Right lobe of liver (tissue), 6 donors: ENCODE measurements around the gene LDLRAD3. TPM values are rescaled to one million over a fixed set of nuclear protein-coding genes. Genes with fewer than 3 reads are reported as not detected.

Source experiments
- ATAC-seq, 4 donors: fragments of 200-7000 bp; cut with Tn5 transposase; one replicate each; pipeline ENCODE4 v1.9.1; 2020; ENCODE audit warnings: mild to moderate bottlenecking in 4 of 4, moderate library complexity in 4 of 4
- DNase-seq, 3 donors: peaks; one replicate each; pipeline ENCODE4 v3.0.0-alpha.2; 2020
- H3K27ac ChIP-seq, 3 donors: fragments of 200-600 bp; one replicate each; pipeline ENCODE4 v1.8.0; 2022
- H3K27me3 ChIP-seq, 2 donors: fragments of 200-600 bp; one replicate each; pipeline ENCODE4 v1.8.0; 2022
- H3K36me3 ChIP-seq, 4 donors: fragments of 200-600 bp; sonication (generic) in 1 of 4; one replicate each; pipeline versions ENCODE4 v1.5.1 to v1.8.0; 2017 to 2022; ENCODE audit warnings: control low read depth in 1 of 4
- H3K4me1 ChIP-seq, 4 donors: fragments of 200-600 bp; sonication (generic) in 1 of 4; one replicate each; pipeline versions ENCODE4 v1.5.1 to v1.8.0; 2017 to 2022; ENCODE audit warnings: control low read depth in 1 of 4
- H3K4me3 ChIP-seq, 3 donors: fragments of 200-600 bp; one replicate each; pipeline ENCODE4 v1.8.0; 2022
- H3K9me3 ChIP-seq, 4 donors: fragments of 200-600 bp; sonication (generic) in 1 of 4; one replicate each; pipeline versions ENCODE4 v1.5.1 to v1.8.0; 2017 to 2022; ENCODE audit warnings: control low read depth in 1 of 4
- POLR2A ChIP-seq: fragments of 450-650 bp; IDR thresholded peaks from one replicate; pipeline ENCODE4 v1.6.1; 2017; ENCODE audit warnings: antibody characterized with exemption, mild to moderate bottlenecking
- WGBS: methylation state at CpG from one replicate; pipeline ENCODE4 v1.1.6; 2018; ENCODE audit warnings: low coverage, low lambda C conversion rate; ENCODE audit not compliant: insufficient coverage; ENCODE audit errors: missing lambda C conversion rate; 5-methylcytosine and 5-hydroxymethylcytosine counted together
- intact Hi-C, 2 donors: fragments of 100-400 bp; cut with DNase I; formaldehyde crosslinking; loops; one replicate each; pipeline versions ENCODE4 v1.11.2 to v1.14.1; 2022
- total RNA-seq, 6 experiments: library from RNA; depleted of rRNA in 2 of 6; stranded (reverse); fragments of >200 nt in 2 of 6; fragmentation: NEBNext Ultra II Directional in 3 of 6; extraction: Animal tissue kit (Norgen Biotek cat#: 25700) in 3 of 6; gene quantifications; one replicate each; pipeline versions ENCODE4 v1.1.0 to v1.2.4, GENCODE V29; 2016 to 2023
- TF ChIP-seq, protein P1 (sequence below), 4 donors: fragments of 200-600 bp in 3 of 4; fragments of 450-650 bp in 1 of 4; IDR thresholded peaks; one replicate each; pipeline versions ENCODE4 v1.5.1 to v1.8.0; 2016 to 2022; ENCODE audit warnings: antibody characterized with exemption in 4 of 4, mild to moderate bottlenecking in 2 of 4
- donor health status: DM: no; HTN: yes; CAD: no.
- donor health status: DM: no; HTN: no; CAD: no.
- donor health status: DM: no; HTN: no; CAD: no.
- donor health status: DM: no; HTN: yes; CAD: no.
- donor health status: DM: no; HTN: yes; CAD: no.

The LDLRAD3 gene
- total RNA-seq, 6 experiments from 2014 or later: 0.62 to 3.3 (median 2.7) TPM

DNA sequence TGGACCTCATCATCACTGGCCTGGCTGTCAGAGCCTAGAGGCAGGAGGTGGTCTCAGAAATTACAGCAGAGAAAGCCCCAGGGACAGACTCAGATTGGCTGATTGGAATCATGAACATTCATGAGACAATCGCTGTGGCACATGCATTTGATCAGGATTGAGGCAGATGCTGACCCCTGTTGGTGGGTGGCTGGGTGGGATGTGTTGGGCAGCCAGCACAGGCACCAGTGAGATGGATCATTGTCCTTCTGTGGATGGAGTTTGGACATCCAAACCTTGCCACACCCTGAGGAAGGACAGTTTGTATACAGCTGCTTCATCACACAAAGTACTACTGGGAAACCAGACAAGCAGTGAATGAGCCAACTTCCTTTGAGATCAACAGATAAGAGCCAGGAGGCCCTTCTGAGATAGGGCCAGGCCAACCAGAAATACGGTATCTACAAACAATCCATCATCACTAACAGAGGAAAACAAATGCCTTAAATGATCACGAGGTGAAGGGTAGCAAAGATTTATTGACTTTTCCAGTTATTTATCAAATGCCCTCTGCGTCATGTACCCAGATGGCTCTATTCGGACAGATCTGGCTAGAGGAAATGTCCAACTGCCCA is 328.0 kb downstream of the LDLRAD3 start:
- peaks cover 0 to 22% (median 17%) of the 10 kb centered on the region in 4 donors for H3K36me3 ChIP-seq
- H3K9me3 ChIP-seq: no peaks in the 10 kb centered on the region
- WGBS: 78% methylated on average over 4 of the region's 5 CpGs
- no peak for TF ChIP-seq POLR2A
- TF ChIP-seq, protein P1, sequence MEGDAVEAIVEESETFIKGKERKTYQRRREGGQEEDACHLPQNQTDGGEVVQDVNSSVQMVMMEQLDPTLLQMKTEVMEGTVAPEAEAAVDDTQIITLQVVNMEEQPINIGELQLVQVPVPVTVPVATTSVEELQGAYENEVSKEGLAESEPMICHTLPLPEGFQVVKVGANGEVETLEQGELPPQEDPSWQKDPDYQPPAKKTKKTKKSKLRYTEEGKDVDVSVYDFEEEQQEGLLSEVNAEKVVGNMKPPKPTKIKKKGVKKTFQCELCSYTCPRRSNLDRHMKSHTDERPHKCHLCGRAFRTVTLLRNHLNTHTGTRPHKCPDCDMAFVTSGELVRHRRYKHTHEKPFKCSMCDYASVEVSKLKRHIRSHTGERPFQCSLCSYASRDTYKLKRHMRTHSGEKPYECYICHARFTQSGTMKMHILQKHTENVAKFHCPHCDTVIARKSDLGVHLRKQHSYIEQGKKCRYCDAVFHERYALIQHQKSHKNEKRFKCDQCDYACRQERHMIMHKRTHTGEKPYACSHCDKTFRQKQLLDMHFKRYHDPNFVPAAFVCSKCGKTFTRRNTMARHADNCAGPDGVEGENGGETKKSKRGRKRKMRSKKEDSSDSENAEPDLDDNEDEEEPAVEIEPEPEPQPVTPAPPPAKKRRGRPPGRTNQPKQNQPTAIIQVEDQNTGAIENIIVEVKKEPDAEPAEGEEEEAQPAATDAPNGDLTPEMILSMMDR (IDR thresholded peaks at IDR 0.05): no peak
- H3K4me3 ChIP-seq: no peak overlapping the region
- DNase-seq (no peak), ATAC-seq (no peak)
- intact Hi-C loops: no loop called here
- H3K27ac ChIP-seq: no peak overlapping the region
- peaks cover 0 to 18% (median 6%) of the 10 kb centered on the region in 4 donors for H3K4me1 ChIP-seq
- no peaks in the 10 kb centered on the region for H3K27me3 ChIP-seq

DNA sequence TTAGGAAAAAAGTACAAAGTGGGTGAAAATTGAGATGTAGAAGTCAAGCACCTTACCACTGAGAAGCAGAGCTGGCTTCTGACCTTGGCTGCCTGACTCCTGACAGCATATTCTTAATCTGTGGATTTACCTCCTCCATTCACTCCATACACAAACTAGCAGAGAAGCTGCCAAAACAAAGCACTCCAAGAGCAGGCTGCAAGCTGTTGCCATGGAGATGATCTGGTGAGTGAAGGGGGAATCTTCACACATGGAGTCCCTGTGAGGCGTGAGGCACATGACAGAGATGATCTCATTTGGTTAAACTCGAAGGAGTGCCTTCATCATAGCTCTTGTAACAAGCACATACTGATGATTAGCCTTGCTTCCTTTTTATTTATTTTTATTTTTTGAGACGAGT is 329.2 kb downstream of the LDLRAD3 start:
- no peaks in the 10 kb centered on the region for H3K9me3 ChIP-seq
- 86% methylated on average over 2 of the region's 3 CpGs for WGBS
- ATAC-seq (no peak), DNase-seq (no peak)
- no peak overlapping the region for H3K4me3 ChIP-seq
- H3K27ac ChIP-seq: no peak overlapping the region
- peaks cover 0 to 25% (median 17%) of the 10 kb centered on the region in 4 donors for H3K36me3 ChIP-seq
- intact Hi-C loops: no loop called here
- no peaks in the 10 kb centered on the region for H3K27me3 ChIP-seq
- TF ChIP-seq, protein P1 (IDR thresholded peaks at IDR 0.05): no peak
- TF ChIP-seq POLR2A: no peak
- H3K4me1 ChIP-seq: peaks cover 0 to 6% (median 0%) of the 10 kb centered on the region in 4 donors

DNA sequence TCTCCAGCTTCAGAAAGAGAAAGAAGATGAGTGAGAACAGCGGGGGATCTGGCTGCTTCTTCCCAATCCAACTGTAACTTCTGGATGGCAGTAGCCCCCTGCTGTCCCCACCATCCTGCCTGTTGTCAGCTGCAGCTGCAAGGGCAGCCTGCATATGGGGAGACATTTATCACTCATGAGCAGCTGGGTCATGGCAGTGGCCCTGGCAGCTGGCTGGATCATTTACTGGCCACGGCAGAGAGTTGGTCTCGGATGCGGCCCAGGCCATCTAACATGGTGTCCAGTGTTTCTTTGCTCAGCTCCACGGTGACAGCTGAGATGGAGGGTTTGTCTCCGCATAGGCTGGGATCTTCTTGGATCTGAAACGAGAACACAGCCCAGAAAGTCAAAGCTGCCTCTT is 330.6 kb downstream of the LDLRAD3 start:
- no peaks in the 10 kb centered on the region for H3K9me3 ChIP-seq
- no peaks in the 10 kb centered on the region for H3K4me1 ChIP-seq
- DNase-seq (no peak), ATAC-seq (no peak)
- H3K27ac ChIP-seq: no peak overlapping the region
- 84% methylated on average over 3 of the region's 7 CpGs for WGBS
- intact Hi-C loops: no loop called here
- TF ChIP-seq POLR2A: no peak
- TF ChIP-seq, protein P1 (IDR thresholded peaks at IDR 0.05): no peak
- H3K4me3 ChIP-seq: no peak overlapping the region
- H3K36me3 ChIP-seq: peaks cover 0 to 33% (median 23%) of the 10 kb centered on the region in 4 donors
- no peaks in the 10 kb centered on the region for H3K27me3 ChIP-seq

DNA sequence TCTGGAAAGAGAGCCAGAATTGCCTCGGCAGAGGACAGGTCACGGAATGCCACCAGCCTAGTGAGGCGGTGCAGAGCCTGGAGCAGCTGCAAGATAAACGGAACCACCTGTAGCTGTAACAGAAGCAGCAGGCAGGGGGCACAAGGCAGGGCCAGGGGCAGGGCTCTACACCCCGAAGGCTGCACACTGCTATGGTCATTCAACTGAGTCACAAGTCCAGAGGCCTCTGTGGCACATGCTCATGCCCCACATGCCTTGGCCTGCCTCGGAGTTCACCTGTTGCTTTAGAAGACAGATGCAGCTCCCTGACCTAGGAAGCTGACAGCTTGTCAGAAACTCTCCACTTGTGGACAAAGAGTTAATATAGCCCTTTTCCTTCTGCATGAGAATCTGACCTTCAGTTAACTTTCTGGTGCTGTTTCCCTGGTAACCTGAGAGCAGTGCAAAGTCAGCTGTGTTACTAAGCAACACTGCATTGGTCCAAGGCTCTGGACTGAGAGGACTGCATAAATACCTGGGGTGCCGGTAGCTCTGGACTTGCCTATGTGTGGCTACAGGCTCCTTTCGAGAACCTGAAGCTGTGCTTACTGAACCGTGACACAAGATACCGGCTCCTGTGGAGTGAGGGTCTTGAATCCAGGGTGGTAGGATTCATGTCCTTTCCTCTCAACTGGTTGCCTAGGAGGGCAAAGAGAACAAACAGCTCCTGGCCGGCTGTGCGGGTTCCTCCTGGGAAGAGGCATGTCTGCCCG is 334.8 kb downstream of the LDLRAD3 start:
- Histone ChIP-seq H3K36me3 (peaks cover 0 to 28% (median 20%) of the 10 kb centered on the region in 4 donors), H3K27ac (no peak overlapping the region), H3K9me3 (no peaks in the 10 kb centered on the region), H3K4me3 (no peak overlapping the region), H3K27me3 (no peaks in the 10 kb centered on the region), H3K4me1 (no peaks in the 10 kb centered on the region)
- TF ChIP-seq POLR2A: no peak
- TF ChIP-seq, protein P1 (IDR thresholded peaks at IDR 0.05): no peak
- WGBS: no CpG with 5 or more reads among the region's 13 CpGs
- intact Hi-C loops: no loop called here
- DNase-seq (no peak), ATAC-seq (no peak)
